Duodenal mucosa (tissue), 2 donors: ENCODE measurements around the gene FLRT3.
A peak's percentile ranks its signal among the peaks of the same experiment; 100 is the strongest.

Experiments
- H3K27ac ChIP-seq: one replicate; pipeline ENCODE4 v1.7.0; 2013; ENCODE audit warnings: low read depth, low read length
- H3K27me3 ChIP-seq, 2 donors: one replicate each; pipeline ENCODE4 v1.7.0; 2013; ENCODE audit warnings: low read length in 2 of 2, control low read depth in 1 of 2; ENCODE audit not compliant: insufficient read depth in 2 of 2, control insufficient read depth in 1 of 2
- H3K36me3 ChIP-seq, 2 donors: one replicate each; pipeline ENCODE4 v1.7.0; 2013; ENCODE audit warnings: low read length in 2 of 2, control low read depth in 1 of 2; ENCODE audit not compliant: insufficient read depth in 2 of 2, control insufficient read depth in 1 of 2
- H3K4me1 ChIP-seq, 2 donors: one replicate each; pipeline ENCODE4 v1.7.0; 2013; ENCODE audit warnings: low read length in 2 of 2, control low read depth in 1 of 2; ENCODE audit not compliant: insufficient read depth in 2 of 2, control insufficient read depth in 1 of 2
- H3K4me3 ChIP-seq, 2 donors: one replicate each; pipeline ENCODE4 v1.7.0; 2013; ENCODE audit warnings: low read length in 2 of 2, low read depth in 1 of 2
- H3K9ac ChIP-seq, 2 donors: one replicate each; pipeline ENCODE4 v1.7.0; 2013; ENCODE audit warnings: low read length in 2 of 2, low read depth in 1 of 2
- H3K9me3 ChIP-seq, 2 donors: one replicate each; pipeline ENCODE4 v1.7.0; 2013; ENCODE audit warnings: low read length in 2 of 2, control low read depth in 1 of 2; ENCODE audit not compliant: control insufficient read depth in 1 of 2

Gene FLRT3

GRCh38 chr20:14337400-14338171, at the start of gene FLRT3:
FLRT3 (minus strand) TSS chr20:14337612; CDS start chr20:14327506, 10,106 bp downstream.
- Histone ChIP-seq H3K27ac (peak within 1 kb of the TSS; percentile 17), H3K36me3 (no peaks in the 10 kb centered on the region), H3K4me3 (peak within 1 kb of the TSS; percentile 78 to 80), H3K27me3 (no peaks in the 10 kb centered on the region), H3K9ac (peak within 1 kb of the TSS; percentile 61 to 82), H3K9me3 (no peaks in the 10 kb centered on the region), H3K4me1 (peaks cover 11 to 16% of the 10 kb centered on the region in 2 donors)

DNA sequence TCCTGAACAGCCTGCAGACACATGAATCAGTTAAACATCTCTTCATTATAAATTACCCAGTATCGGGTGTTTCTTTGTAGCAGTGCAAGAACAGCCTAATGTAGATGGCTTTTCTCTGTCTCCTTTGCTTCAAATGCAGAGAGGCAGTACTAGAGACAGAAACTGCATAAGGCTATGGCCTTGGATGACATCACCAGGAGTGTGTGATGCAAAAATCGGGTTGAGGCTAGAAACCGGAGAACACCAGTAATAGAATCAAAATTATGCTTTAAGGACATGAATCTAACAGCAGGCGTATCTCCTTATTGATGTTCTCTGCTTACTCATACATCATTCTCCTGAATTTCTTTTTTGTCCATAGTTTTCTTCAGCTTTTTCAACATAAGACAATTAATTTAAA, 49.3 kb upstream of the FLRT3 start:
- Histone ChIP-seq H3K27me3 (no peaks in the 10 kb centered on the region), H3K36me3 (no peaks in the 10 kb centered on the region), H3K4me3 (no peak overlapping the region), H3K27ac (no peak overlapping the region), H3K9me3 (peaks cover 4 to 11% of the 10 kb centered on the region in 2 donors), H3K4me1 (no peaks in the 10 kb centered on the region), H3K9ac (no peak overlapping the region)

DNA sequence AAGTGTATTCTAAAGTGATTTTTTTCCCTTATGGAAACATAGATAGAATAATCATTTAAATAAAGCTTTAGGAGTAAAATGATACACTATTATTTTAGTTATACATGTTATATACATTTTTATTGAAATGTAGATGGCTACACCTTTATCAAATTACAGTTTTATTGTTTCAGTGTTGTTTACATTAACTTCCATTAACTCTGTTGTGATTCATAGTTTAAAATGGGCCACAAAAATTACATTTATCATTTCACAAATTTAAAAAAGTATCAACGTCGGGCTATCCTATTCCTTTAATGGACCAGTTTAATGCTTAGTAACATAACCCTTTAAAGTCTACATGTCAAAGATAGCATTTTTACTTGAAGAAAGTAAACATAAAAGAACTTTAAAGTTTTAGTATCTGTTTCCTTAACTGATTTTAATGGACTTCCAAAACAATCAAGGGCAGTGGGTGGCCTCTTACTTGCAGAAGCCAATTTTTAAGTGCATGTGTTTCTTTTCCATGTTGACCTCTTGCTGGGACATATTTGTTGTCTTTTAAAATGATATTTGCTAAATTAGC, 47.8 kb upstream of the FLRT3 start:
- Histone ChIP-seq H3K27me3 (no peaks in the 10 kb centered on the region), H3K9ac (no peak overlapping the region), H3K4me1 (no peaks in the 10 kb centered on the region), H3K27ac (no peak overlapping the region), H3K9me3 (peaks cover 4 to 11% of the 10 kb centered on the region in 2 donors), H3K4me3 (no peak overlapping the region), H3K36me3 (no peaks in the 10 kb centered on the region)

DNA sequence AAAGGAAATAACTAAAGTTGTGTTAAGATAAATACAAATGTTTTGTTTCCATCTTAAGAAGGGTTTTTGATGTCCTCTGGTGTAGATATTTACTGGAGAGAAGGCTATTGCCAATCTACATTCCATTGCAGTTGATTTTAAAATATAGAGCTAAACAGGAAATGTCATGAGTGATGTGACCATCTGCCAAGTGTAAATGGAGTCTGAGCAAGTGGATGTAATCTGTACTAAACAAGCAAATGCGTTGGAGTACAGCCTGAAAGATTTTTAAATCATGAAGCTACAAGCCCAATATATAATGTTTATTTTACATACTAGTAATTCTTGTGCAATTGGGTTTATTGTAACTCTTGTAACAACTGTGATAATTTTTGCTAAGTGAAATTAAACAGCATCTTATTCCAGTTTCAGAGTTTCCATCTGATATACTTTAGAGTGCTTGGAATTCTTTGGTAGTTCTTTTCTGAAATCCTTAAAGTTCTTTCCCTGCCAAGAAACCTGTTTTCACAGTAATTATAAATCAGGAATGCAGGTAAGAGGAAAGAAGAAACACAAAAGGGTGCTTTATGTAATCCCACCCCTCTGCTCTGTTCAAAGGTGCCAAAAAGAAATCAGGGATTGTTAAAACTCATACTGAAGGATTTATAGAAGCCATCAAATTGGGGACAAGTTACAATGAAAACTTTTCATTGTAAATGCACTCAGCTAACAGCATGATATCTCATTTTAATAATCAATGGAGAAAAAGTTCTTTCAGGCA, 47.2 kb upstream of the FLRT3 start:
- Histone ChIP-seq H3K4me1 (peaks cover 0 to under 1% of the 10 kb centered on the region in 2 donors), H3K27me3 (no peaks in the 10 kb centered on the region), H3K4me3 (no peak overlapping the region), H3K9me3 (peaks cover 4 to 11% of the 10 kb centered on the region in 2 donors), H3K36me3 (no peaks in the 10 kb centered on the region), H3K27ac (no peak overlapping the region), H3K9ac (no peak overlapping the region)

- Histone ChIP-seq H3K27ac (no peak overlapping the region), H3K36me3 (no peaks in the 10 kb centered on the region), H3K9me3 (peaks cover 4 to 11% of the 10 kb centered on the region in 2 donors), H3K27me3 (no peaks in the 10 kb centered on the region), H3K4me3 (no peak overlapping the region), H3K9ac (no peak overlapping the region), H3K4me1 (peaks cover 0 to 7% of the 10 kb centered on the region in 2 donors)
Observed at GRCh38 chr20:14383335-14383734, 45.9 kb upstream of the FLRT3 start.

GRCh38 chr20:14378326-14378725, 40.9 kb upstream of the FLRT3 start:
- H3K4me1 ChIP-seq: peaks cover 0 to 9% of the 10 kb centered on the region in 2 donors
- no peaks in the 10 kb centered on the region for H3K36me3 ChIP-seq
- H3K27me3 ChIP-seq: no peaks in the 10 kb centered on the region
- no peaks in the 10 kb centered on the region for H3K9me3 ChIP-seq
- no peak overlapping the region for H3K4me3 ChIP-seq
- H3K27ac ChIP-seq: no peak overlapping the region
- no peak overlapping the region for H3K9ac ChIP-seq

DNA sequence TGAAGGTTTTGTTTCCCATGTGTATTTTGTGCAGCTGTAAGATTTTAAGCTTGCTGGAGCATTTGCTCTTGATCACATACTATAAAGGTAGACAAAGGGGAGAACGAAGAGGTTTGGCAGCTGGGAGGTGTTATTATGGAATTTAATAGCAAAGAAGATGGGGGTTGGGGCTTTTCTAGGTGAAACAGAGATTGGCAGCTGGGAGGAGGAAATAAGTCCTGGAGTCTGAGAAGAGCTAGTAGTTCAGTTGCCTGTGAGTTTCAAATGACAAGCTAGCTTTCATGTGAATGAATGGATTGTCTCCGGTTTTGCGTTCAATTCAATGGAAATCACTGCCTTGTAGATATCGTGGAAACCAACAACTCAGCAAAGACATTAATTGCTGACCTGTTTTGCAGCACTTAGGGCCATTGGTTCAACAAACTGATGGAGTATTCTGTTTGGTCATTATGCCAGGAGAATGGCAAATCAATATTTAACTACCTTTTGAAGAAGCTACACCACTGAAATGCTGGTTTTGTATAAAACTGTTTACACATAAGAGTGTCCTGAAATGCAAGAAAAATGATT, 38.1 kb upstream of the FLRT3 start:
- Histone ChIP-seq H3K9ac (no peak overlapping the region), H3K27ac (no peak overlapping the region), H3K27me3 (no peaks in the 10 kb centered on the region), H3K4me3 (no peak overlapping the region), H3K36me3 (no peaks in the 10 kb centered on the region), H3K4me1 (peaks cover 0 to 9% of the 10 kb centered on the region in 2 donors), H3K9me3 (no peaks in the 10 kb centered on the region)

DNA sequence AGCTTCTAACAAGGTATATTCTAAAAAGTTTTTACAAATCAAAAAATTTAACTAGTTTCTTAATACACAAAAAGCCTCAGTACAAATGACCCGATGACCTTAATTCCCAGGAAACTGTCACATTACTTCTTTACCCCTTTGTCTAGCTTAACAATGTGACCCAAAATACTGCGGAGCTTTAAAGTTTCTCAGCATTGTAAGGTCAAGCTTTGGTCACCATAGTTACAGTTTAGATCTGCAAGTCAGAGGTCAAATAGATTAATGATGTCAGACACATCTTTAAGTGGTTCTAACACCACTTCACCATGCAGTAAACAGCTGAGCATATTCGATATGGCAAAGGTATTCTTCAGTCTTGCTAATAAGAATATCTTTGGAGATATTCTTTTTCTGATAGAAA, 36.8 kb upstream of the FLRT3 start:
- Histone ChIP-seq H3K27ac (no peak overlapping the region), H3K36me3 (no peaks in the 10 kb centered on the region), H3K27me3 (no peaks in the 10 kb centered on the region), H3K9me3 (no peaks in the 10 kb centered on the region), H3K9ac (no peak overlapping the region), H3K4me3 (no peak overlapping the region), H3K4me1 (peaks cover 0 to 5% of the 10 kb centered on the region in 2 donors)

DNA sequence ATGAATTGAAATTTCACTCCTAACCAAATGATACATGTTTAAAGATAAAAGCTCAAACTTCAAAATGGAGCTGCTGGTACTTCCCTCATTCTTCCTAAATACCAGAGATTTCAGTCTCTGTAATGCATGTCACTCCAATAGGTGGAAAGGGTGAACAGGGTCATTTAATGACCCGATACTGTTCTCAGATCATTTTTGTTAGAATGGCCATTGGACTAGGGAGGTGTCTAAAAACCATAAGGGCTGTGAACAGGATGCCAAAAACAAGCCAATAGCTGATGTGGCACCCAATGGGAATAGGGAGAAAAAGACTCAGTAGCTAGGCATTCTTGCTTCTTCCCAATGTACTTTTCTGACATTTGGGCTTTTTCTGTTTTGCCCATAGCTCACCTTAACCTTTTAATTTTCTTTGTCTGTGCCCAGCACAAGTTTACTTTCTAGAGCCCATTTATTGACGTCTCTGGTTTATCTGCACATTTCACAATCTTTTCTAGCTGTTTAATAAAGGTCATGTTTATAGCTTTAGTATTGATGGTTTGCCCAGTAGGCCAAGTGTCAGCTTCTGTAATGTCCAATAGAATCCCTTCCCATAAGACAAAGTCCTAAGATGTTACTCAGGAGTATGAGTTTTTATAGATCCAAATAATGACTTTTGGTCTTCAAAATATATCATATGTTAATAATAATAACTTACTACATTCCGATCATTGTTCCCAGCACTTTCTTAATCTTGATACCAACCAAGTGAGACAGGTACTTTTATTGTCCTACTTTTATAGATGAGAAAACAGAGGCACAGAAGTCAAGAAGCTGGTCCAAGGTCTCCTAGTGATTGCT, 24.3 kb upstream of the FLRT3 start:
- Histone ChIP-seq H3K27ac (no peak overlapping the region), H3K9ac (no peak overlapping the region), H3K36me3 (no peaks in the 10 kb centered on the region), H3K4me3 (peak overlapping the region in 1 of 2 donors; percentile 16), H3K27me3 (no peaks in the 10 kb centered on the region), H3K9me3 (no peaks in the 10 kb centered on the region), H3K4me1 (peaks cover 8 to 13% of the 10 kb centered on the region in 2 donors)
